ENCODE results near the gene SSBP4. TPM values are rescaled to one million over a fixed set of nuclear protein-coding genes. Genes with fewer than 3 reads are reported as not detected.

The SSBP4 gene
- total and polyA plus RNA-seq, 2 experiments from 2014 or later, result 72.6 to 156 TPM

- Histone ChIP-seq H3K27ac (no peak overlapping the region), H3K4me3 (no peak overlapping the region), H3K27me3 (no peaks in the 10 kb centered on the region), H3K9me2 (replicated peaks; ENCODE audit: insufficient read depth) (no peaks in the 10 kb centered on the region), H4K20me1 (ENCODE audit: insufficient read depth, poor library complexity, severe bottlenecking) (no peaks in the 10 kb centered on the region), H3K4me1 (ENCODE audit: insufficient read depth) (no peaks in the 10 kb centered on the region), H3K36me3 (replicated peaks; ENCODE audit: insufficient read depth, low read depth) (no peaks in the 10 kb centered on the region), H3K9me3 (ENCODE audit: low read depth) (no peaks in the 10 kb centered on the region), H2AFZ (no peak overlapping the region), H3K79me2 (no peaks in the 10 kb centered on the region), H3K4me2 (no peak overlapping the region)
- 92% methylated on average over 7 of the region's 15 CpGs for WGBS (ENCODE audit: low lambda C conversion rate, missing lambda C conversion rate)
- no peak for DNase-seq (ENCODE audit: low spot score)
- TF ChIP-seq CTCF (IDR thresholded peaks at IDR 0.05; ENCODE audit: poor library complexity) (no peak), EZH2phosphoT487 (IDR thresholded peaks at IDR 0.05; ENCODE audit: low read depth, severe bottlenecking, unreplicated experiment) (no peak), EZH2 (IDR thresholded peaks at IDR 0.05; ENCODE audit: borderline replicate concordance) (no peak)
These were observed 26.2 kb downstream of the SSBP4 start for GRCh38 chr19:18445262-18445948.

GRCh38 chr19:18446145-18446810 lies 27.1 kb downstream of the SSBP4 start:
- Histone ChIP-seq H3K36me3 (replicated peaks; ENCODE audit: insufficient read depth, low read depth) (no peaks in the 10 kb centered on the region), H3K27ac (no peak overlapping the region), H3K27me3 (no peaks in the 10 kb centered on the region), H3K4me1 (ENCODE audit: insufficient read depth) (peaks cover 3% of the 10 kb centered on the region), H3K79me2 (no peaks in the 10 kb centered on the region), H3K4me3 (no peak overlapping the region), H3K9me2 (replicated peaks; ENCODE audit: insufficient read depth) (no peaks in the 10 kb centered on the region), H2AFZ (no peak overlapping the region), H3K4me2 (no peak overlapping the region), H4K20me1 (ENCODE audit: insufficient read depth, poor library complexity, severe bottlenecking) (no peaks in the 10 kb centered on the region), H3K9me3 (ENCODE audit: low read depth) (no peaks in the 10 kb centered on the region)
- TF ChIP-seq EZH2 (IDR thresholded peaks at IDR 0.05; ENCODE audit: borderline replicate concordance), result no peak
- 87% methylated on average over 34 of the region's 34 CpGs for WGBS (ENCODE audit: low lambda C conversion rate, missing lambda C conversion rate)
- no peak for DNase-seq (ENCODE audit: low spot score)

GRCh38 chr19:18446811-18447359 lies 27.7 kb downstream of the SSBP4 start:
- no peaks in the 10 kb centered on the region for H3K9me3 ChIP-seq (ENCODE audit: low read depth)
- DNase-seq (ENCODE audit: low spot score), result no peak
- no peaks in the 10 kb centered on the region for H4K20me1 ChIP-seq (ENCODE audit: insufficient read depth, poor library complexity, severe bottlenecking)
- H3K27me3 ChIP-seq, result no peaks in the 10 kb centered on the region
- H3K27ac ChIP-seq, result no peak overlapping the region
- H3K36me3 ChIP-seq (replicated peaks; ENCODE audit: insufficient read depth, low read depth), result no peaks in the 10 kb centered on the region
- 85% methylated on average over 12 of the region's 12 CpGs for WGBS (ENCODE audit: low lambda C conversion rate, missing lambda C conversion rate)
- no peak overlapping the region for H3K4me2 ChIP-seq
- no peak overlapping the region for H2AFZ ChIP-seq
- peaks cover 4% of the 10 kb centered on the region for H3K4me1 ChIP-seq (ENCODE audit: insufficient read depth)
- no peaks in the 10 kb centered on the region for H3K79me2 ChIP-seq
- TF ChIP-seq EZH2 (IDR thresholded peaks at IDR 0.05; ENCODE audit: borderline replicate concordance), result no peak
- no peak for TF ChIP-seq EZH2phosphoT487 (IDR thresholded peaks at IDR 0.05; ENCODE audit: low read depth, severe bottlenecking, unreplicated experiment)
- no peak for TF ChIP-seq CTCF (IDR thresholded peaks at IDR 0.05; ENCODE audit: poor library complexity)
- no peaks in the 10 kb centered on the region for H3K9me2 ChIP-seq (replicated peaks; ENCODE audit: insufficient read depth)
- no peak overlapping the region for H3K4me3 ChIP-seq

- no peak overlapping the region for H3K4me2 ChIP-seq
- no peaks in the 10 kb centered on the region for H3K9me2 ChIP-seq (replicated peaks; ENCODE audit: insufficient read depth)
- H3K36me3 ChIP-seq (replicated peaks; ENCODE audit: insufficient read depth, low read depth), result no peaks in the 10 kb centered on the region
- TF ChIP-seq CTCF (IDR thresholded peaks at IDR 0.05; ENCODE audit: poor library complexity) (no peak), EZH2 (IDR thresholded peaks at IDR 0.05; ENCODE audit: borderline replicate concordance) (no peak), EZH2phosphoT487 (IDR thresholded peaks at IDR 0.05; ENCODE audit: low read depth, severe bottlenecking, unreplicated experiment) (no peak)
- H4K20me1 ChIP-seq (ENCODE audit: insufficient read depth, poor library complexity, severe bottlenecking), result no peaks in the 10 kb centered on the region
- no peak overlapping the region for H3K4me3 ChIP-seq
- no peaks in the 10 kb centered on the region for H3K27me3 ChIP-seq
- no peaks in the 10 kb centered on the region for H3K79me2 ChIP-seq
- no peak overlapping the region for H3K27ac ChIP-seq
- DNase-seq (ENCODE audit: low spot score), result no peak
- no peak overlapping the region for H2AFZ ChIP-seq
- no peaks in the 10 kb centered on the region for H3K9me3 ChIP-seq (ENCODE audit: low read depth)
- 98% methylated on average over 14 of the region's 14 CpGs for WGBS (ENCODE audit: low lambda C conversion rate, missing lambda C conversion rate)
- peaks cover 4% of the 10 kb centered on the region for H3K4me1 ChIP-seq (ENCODE audit: insufficient read depth)
These were observed 30.4 kb downstream of the SSBP4 start for GRCh38 chr19:18449552-18449951.

Data from hepatocyte (in vitro differentiated cells).